Mucosa of rectum (tissue), 2 donors: ENCODE results near the gene FUZ.
A peak's percentile ranks its signal among the peaks of the same experiment; 100 is the strongest.

Experiments
- H3K27ac ChIP-seq, 2 donors: one replicate each; pipeline ENCODE4 v1.7.0; 2013; ENCODE audit warnings: inconsistent platforms in 2 of 2, low read depth in 2 of 2, low read length in 2 of 2
- H3K27me3 ChIP-seq, 2 donors: one replicate each; pipeline ENCODE4 v1.7.0; 2013; ENCODE audit warnings: low read length in 2 of 2; ENCODE audit not compliant: control insufficient read depth in 2 of 2, insufficient read depth in 2 of 2
- H3K36me3 ChIP-seq, 2 donors: one replicate each; pipeline ENCODE4 v1.7.0; 2013; ENCODE audit warnings: low read length in 2 of 2; ENCODE audit not compliant: control insufficient read depth in 2 of 2, insufficient read depth in 2 of 2
- H3K4me1 ChIP-seq, 2 donors: one replicate each; pipeline ENCODE4 v1.7.0; 2013; ENCODE audit warnings: low read length in 2 of 2, mild to moderate bottlenecking in 1 of 2; ENCODE audit not compliant: control insufficient read depth in 2 of 2, insufficient read depth in 2 of 2
- H3K4me3 ChIP-seq, 2 donors: one replicate each; pipeline ENCODE4 v1.7.0; 2013; ENCODE audit warnings: low read length in 2 of 2
- H3K9ac ChIP-seq, 2 donors: one replicate each; pipeline ENCODE4 v1.7.0; 2013; ENCODE audit warnings: low read length in 2 of 2, low read depth in 1 of 2, mild to moderate bottlenecking in 1 of 2
- H3K9me3 ChIP-seq, 2 donors: one replicate each; pipeline ENCODE4 v1.7.0; 2013; ENCODE audit warnings: low read length in 2 of 2; ENCODE audit not compliant: control insufficient read depth in 2 of 2
- donor health status: healthy.
- donor health status: Normal muscosa, but diverticular disease.

Gene FUZ

GRCh38 chr19:49770529-49770928, 42.6 kb downstream of the FUZ start:
- no peak overlapping the region for H3K27ac ChIP-seq

GRCh38 chr19:49767967-49768581, 45.0 kb downstream of the FUZ start:
- peaks cover 20% of the 10 kb centered on the region in 2 donors for H3K4me1 ChIP-seq

More at GRCh38 chr19:49770529-49770928, 42.6 kb downstream of the FUZ start:
- Histone ChIP-seq H3K4me1 (peaks cover 17 to 19% of the 10 kb centered on the region in 2 donors), H3K4me3 (no peak overlapping the region), H3K27me3 (no peaks in the 10 kb centered on the region), H3K36me3 (peaks cover 0 to 2% of the 10 kb centered on the region in 2 donors), H3K9me3 (no peaks in the 10 kb centered on the region), H3K9ac (no peak overlapping the region)

GRCh38 chr19:49767381-49767780, 45.7 kb downstream of the FUZ start:
- Histone ChIP-seq H3K4me1 (peaks cover 20% of the 10 kb centered on the region in 2 donors), H3K9me3 (no peaks in the 10 kb centered on the region), H3K4me3 (peak overlapping the region; percentile 89 to 91), H3K27me3 (no peaks in the 10 kb centered on the region), H3K27ac (peak overlapping the region; percentile 72 to 78), H3K9ac (peak overlapping the region; percentile 84 to 85), H3K36me3 (peaks cover 0 to 2% of the 10 kb centered on the region in 2 donors)

More at GRCh38 chr19:49767967-49768581, 45.0 kb downstream of the FUZ start:
- no peak overlapping the region for H3K27ac ChIP-seq
- peaks cover 0 to 2% of the 10 kb centered on the region in 2 donors for H3K36me3 ChIP-seq
- H3K27me3 ChIP-seq = no peaks in the 10 kb centered on the region
- H3K4me3 ChIP-seq = peak overlapping the region; percentile 89 to 91
- peak overlapping the region; percentile 84 to 85 for H3K9ac ChIP-seq
- no peaks in the 10 kb centered on the region for H3K9me3 ChIP-seq

- peaks cover 20% of the 10 kb centered on the region in 2 donors for H3K4me1 ChIP-seq
- H3K36me3 ChIP-seq = peaks cover 0 to 2% of the 10 kb centered on the region in 2 donors
- H3K4me3 ChIP-seq = peak within 1 kb of the TSS; percentile 89 to 91
- H3K27me3 ChIP-seq = no peaks in the 10 kb centered on the region
- peak within 1 kb of the TSS; percentile 84 to 85 for H3K9ac ChIP-seq
- peak within 1 kb of the TSS; percentile 88 to 92 for H3K27ac ChIP-seq
- H3K9me3 ChIP-seq = no peaks in the 10 kb centered on the region
Measured at GRCh38 chr19:49766930-49767299, 46.2 kb downstream of the FUZ start, which contains the start of gene AP2A1. AP2A1 (plus strand) TSS chr19:49767001; CDS start chr19:49767134, 133 bp downstream.

- Histone ChIP-seq H3K9ac (peak overlapping the region; percentile 68 to 76), H3K36me3 (peaks cover 0 to 2% of the 10 kb centered on the region in 2 donors), H3K9me3 (no peaks in the 10 kb centered on the region), H3K4me3 (peak overlapping the region; percentile 75 to 89), H3K27me3 (no peaks in the 10 kb centered on the region), H3K4me1 (peaks cover 20% of the 10 kb centered on the region in 2 donors), H3K27ac (peak overlapping the region; percentile 88 to 92)
Measured at GRCh38 chr19:49766007-49766929, 46.8 kb downstream of the FUZ start.

- Histone ChIP-seq H3K27me3 (no peaks in the 10 kb centered on the region), H3K9me3 (no peaks in the 10 kb centered on the region), H3K36me3 (no peaks in the 10 kb centered on the region), H3K9ac (no peak overlapping the region), H3K27ac (no peak overlapping the region), H3K4me3 (no peak overlapping the region), H3K4me1 (peaks cover 20% of the 10 kb centered on the region in 2 donors)
Measured at GRCh38 chr19:49764341-49764740, 48.8 kb downstream of the FUZ start.

GRCh38 chr19:49763230-49763629, 49.9 kb downstream of the FUZ start, which contains the start of gene TSKS:
TSKS (minus strand) TSS chr19:49763306; CDS start chr19:49763247, 59 bp downstream.
- H3K9ac ChIP-seq = no peak within 1 kb of the TSS
- no peaks in the 10 kb centered on the region for H3K36me3 ChIP-seq
- no peaks in the 10 kb centered on the region for H3K27me3 ChIP-seq
- H3K27ac ChIP-seq = no peak within 1 kb of the TSS
- H3K9me3 ChIP-seq = no peaks in the 10 kb centered on the region
- peaks cover 16 to 17% of the 10 kb centered on the region in 2 donors for H3K4me1 ChIP-seq
- no peak within 1 kb of the TSS for H3K4me3 ChIP-seq

GRCh38 chr19:49761625-49762311, 51.3 kb downstream of the FUZ start:
- Histone ChIP-seq H3K27ac (no peak overlapping the region), H3K4me3 (no peak overlapping the region), H3K36me3 (no peaks in the 10 kb centered on the region), H3K9ac (no peak overlapping the region), H3K4me1 (peaks cover 6 to 8% of the 10 kb centered on the region in 2 donors), H3K27me3 (no peaks in the 10 kb centered on the region), H3K9me3 (no peaks in the 10 kb centered on the region)

GRCh38 chr19:49761249-49761624, 51.9 kb downstream of the FUZ start:
- Histone ChIP-seq H3K36me3 (no peaks in the 10 kb centered on the region), H3K4me3 (no peak overlapping the region), H3K9ac (no peak overlapping the region), H3K27ac (no peak overlapping the region), H3K4me1 (peaks cover 6 to 8% of the 10 kb centered on the region in 2 donors), H3K27me3 (no peaks in the 10 kb centered on the region), H3K9me3 (no peaks in the 10 kb centered on the region)
